Fibroblast of peridontal ligament (primary cell): Measurements from ENCODE around the gene GNA12.
"Not testable (repeated sequence)": the region's sequence is repeated elsewhere in the genome, so short reads cannot be mapped to it uniquely, and the experiment has no call there.

Source experiments
- DNase-seq: peaks from one replicate; pipeline ENCODE4 v3.0.0-alpha.2; 2010; ENCODE audit errors: extremely low read depth

GNA12 gene

DNA sequence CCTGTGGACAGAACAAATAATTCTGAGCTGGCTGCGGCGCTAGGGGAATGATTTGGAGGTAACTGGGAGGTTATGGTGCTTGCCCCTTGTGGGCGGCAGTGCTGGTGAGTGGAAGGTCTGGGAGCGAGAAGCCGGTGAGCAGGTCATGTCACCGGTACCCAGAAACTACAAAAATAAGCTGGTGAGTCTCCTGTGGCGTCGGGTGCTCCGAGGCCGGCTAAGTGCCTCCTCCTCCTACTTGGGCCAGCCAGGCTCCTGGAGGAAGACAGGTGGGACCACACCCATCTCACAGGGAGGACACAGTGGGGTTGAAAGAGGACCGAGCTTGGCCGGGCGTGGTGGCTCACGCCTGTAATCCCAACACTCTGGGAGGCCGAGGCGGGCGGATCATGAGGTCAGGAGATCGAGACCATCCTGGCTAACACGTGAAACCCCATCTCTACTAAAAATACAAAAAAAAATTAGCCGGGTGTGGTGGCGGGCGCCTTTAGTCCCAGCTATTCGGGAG, 152.1 kb downstream of the GNA12 start:
- DNase-seq: not testable (repeated sequence)

DNA sequence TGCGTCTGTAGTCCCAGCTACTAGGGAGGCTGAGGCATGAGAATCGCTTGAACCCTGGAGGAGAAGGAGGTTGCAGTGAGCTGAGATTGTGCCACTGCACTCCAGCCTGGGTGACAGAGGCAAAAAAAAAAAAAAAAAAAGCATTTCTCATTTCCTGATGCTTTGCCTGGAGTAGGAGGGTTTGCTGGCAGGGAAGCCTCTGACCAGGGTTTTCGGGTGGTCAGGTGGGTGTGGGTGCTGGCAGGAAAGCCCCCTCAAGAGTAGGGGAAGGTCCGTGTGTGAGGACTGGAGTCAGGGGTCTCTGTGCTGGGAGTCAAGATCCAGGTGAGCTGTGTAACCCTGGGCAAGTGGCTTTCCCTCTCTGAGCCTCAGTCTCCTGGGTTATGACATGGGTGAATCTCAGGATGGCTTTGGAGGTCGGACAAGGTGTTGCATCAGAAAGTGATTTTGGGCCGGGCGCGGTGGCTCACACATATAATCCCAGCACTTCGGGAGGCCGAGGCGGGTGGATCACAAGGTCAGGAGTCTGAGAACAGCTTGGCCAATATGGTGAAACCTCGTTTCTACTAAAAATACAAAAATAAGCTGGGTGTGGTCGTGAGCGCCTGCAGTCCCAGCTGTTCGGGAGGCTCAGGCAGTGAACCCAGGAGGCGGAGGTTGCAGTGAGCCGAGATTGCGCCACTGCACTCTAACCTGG, 152.9 kb downstream of the GNA12 start:
- DNase-seq: no peak

DNA sequence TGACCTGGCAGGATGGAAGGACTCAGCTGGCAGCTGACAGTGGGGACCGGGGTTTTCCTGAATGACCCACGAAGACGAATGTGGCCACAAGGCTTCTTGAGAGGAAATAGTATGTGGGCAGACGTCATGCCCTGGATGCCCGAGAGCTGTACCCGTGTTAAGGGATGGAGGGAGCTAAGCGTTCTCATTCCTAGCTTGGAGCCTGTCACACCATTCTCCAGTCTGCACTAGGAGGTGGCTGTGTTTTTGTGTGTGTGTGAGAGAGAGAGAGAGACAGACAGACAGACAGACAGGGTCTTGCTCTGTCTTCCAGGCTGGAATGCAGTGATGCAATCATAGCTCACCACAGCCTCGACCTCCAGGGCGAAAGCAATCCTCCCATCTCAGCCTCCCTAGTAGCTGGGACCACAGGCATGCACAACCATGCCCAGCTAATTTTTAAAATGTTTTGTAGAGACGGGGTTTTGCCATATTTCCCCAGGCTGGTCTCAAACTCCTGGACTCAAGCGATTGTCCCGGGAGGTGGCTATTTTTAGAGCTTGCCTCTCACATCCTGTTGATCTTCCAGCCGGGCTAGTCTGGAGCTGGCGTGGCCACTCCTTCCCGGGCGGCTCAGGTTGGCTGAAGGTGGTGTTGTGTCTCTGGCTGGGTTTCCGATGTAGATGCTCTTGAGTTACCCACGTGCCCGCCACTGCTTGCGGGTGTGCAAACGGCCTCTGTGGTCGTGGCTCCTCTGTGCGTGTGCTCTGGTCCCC, 154.0 kb downstream of the GNA12 start:
- no peak for DNase-seq

DNA sequence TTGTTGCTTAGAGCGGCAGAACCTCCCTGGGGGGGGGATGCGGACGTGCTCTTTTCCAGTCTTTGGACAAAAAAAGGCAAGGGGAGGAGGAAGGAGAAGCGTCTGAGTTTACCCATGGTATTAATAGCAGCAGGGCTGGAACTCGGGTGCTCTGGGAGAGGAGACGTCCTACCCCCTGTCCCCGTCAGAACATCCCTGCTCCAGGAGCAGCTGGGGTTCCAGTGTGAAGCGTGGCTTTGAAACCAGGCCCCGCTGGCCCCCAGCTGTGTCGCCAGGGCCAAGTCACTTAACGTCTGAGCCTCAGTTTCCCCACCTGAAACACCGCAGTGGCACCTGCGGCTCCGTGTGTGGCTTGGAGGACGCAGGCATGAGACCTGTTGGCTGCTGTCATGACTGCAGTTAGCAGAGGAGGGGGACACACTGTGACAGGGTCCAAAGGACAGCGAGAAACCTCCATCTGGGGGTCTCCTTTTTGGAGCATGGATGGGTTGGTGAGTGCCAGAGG, 154.7 kb downstream of the GNA12 start:
- no peak for DNase-seq

DNA sequence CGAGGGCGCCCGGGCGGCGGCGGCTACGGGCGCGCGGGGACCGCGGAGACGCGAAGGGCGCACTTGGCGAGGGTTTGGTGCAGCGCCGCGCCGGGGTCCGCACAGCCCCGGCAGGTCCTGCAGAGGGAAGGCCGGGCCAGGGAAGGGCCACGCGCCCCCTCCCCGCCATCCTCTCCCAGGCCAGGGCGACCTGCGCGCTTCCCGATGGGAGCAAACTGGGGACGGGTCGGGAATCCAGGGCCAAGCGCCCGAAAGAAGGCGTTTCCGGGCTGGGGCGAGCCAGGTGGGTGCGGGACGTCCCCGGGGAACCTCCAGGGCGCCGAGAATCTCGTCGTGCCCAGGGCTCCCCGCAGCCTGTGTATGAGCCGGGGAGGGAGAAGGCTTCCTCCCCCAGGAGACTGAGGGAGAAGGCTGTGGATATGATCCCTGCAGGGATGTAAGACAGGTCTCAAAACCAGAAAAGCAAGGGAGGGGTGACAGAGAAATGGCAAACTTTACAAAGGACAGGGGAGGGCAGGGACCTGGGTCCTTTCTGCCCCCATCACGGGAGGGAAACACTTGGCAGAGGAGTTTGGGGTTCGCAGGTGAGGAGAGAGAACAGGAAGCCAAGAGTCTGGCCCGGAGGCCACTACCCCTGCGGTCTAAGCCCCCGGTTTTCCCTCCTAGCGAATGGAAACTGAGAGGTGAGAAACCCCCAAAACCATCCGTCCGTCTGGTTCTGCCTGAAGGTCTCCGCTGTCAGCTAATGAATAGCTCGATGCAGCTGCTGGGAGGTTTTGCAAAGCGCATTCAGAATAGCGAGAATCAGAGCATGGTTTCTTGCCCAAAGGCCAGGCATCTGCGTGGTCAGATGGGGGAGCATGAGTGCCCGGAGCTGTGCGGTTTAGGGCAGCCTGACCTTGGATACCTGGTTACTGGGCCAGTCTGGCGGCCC, 155.4 kb downstream of the GNA12 start:
- DNase-seq: peak; percentile 26

DNA sequence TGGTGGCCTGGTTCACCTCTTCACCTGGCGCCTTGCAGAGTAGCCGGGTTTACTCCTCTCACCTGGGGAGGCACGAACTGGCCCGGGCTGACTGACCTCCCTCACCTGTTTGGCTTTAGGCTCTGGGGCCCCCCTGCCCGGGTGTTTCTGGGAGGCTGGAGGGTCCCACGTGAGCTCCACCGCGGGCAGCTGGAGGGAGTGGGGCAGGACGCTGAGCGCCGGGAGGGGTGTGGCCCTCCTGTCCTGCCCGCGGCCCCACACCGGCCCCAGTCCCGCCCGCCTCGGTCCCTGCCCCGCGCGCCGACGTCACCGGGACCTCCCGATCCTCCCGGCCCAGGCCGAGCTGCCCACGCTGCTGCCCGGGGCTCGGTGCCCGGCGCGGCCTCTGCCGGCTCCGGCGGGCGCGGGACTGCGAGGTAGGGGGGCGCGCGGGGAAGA, 156.2 kb downstream of the GNA12 start, which contains the start of gene AMZ1:
Gene AMZ1, plus strand, starts transcription at position 322 of the 438 bp plus-strand sequence. CDS start 12,250 bp downstream, outside the sequence.
- DNase-seq: no peak

DNA sequence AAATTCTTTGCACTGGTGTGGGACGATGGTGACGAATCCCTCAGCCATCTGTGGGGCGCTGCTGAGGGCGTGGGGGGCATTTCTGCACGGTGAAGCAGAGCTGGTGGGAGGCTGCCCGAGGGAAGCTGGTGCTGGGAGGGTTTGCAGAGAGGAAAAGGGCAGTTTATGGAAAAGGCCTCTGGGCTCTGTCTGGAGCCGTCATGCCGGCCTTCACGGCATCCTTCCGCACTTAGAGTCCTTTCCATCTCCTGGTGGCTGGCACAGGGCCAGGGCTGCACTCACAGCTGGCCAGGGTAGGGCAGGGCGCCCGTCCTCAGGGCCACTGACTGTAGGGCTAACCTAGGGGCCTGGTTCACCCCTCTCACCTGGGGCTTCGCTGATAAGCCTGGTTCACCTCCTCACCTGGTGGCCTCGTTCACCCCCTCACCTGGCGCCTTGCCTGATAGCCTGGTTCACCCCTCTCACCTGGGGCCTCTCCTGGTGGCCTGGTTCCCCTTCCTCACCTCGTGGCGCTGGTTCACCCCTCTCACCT, 156.7 kb downstream of the GNA12 start:
- DNase-seq: no peak

DNA sequence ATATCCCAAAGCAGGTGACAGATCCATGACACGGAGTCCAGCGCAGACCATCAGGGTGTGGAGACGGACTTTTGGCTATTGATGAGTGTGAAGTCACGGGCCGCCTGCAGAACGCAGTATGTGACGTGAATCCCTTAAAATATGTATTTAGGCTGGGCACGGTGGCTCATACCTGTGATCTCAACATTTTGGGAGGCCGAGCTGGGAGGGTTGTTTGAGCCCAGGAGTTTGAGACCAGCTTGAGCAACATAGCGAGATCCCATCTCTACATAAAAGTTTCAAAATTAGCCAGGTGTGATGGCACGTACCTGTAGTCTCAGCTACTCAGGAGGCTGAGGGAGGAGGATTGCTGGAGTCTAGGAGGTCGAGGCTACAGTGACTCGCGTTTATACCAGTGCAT, 158.0 kb downstream of the GNA12 start:
- no peak for DNase-seq

DNA sequence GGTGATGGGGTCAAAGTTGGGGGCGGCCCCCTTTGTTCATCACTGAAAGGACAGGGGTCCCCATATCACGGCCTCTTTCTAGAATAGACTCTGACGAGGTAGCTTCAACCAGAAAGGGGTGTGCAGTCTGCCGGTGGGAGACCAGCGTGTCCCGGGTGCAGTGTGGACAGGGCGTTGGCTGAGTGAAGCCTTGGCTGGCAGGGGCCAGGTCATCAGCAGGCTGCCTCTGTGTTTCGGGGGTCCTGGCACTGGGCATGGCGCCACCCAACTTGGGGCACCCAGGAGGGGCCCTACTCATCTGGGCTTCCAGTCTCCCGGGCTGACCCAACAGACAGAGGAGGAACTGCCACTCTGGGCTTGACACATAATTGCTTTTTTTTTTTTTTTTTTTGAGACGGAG, 159.6 kb downstream of the GNA12 start:
- no peak for DNase-seq

DNA sequence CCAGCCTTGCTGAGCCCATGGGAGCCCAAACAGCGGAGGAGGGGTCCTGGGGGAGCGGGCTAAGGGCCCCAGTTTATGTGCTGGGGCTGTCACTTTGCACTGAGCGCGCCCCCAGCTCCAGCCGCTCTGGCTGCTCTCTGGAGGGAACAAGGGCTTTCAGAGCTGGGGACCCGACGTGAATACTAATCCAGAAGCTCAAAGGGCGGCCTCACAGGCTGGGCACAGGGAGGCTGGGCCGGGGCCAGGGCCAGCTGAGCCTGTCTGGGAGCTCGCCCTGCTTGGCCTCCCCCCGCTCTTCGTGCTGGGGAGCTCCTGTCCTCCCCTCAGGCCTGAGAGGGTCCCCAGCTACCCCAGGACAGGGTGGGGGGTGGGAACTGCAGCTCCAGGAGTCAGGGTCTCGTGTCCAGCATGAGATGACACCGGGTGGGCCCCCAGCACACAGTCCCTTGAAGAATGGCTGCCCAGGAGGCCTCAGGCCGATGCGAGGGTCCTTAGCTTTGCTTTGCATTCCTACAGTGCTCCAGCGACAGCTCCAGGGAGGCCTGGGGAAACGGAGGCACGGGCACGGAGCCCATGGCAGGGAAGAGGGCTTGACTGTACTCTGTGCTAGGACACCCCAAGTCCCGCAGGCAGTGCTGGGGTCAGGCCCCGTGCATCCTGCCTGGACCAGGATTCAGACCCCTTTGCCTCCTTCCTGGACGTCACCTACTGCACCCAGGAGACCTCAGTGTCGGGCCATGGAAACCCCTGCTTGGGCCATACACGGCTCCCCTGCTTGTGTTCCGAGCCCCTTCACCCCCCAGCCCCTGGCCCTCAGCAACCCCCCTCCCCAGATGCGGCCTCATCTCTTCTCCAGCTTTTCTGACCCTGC, 161.9 kb downstream of the GNA12 start:
- DNase-seq: no peak

DNA sequence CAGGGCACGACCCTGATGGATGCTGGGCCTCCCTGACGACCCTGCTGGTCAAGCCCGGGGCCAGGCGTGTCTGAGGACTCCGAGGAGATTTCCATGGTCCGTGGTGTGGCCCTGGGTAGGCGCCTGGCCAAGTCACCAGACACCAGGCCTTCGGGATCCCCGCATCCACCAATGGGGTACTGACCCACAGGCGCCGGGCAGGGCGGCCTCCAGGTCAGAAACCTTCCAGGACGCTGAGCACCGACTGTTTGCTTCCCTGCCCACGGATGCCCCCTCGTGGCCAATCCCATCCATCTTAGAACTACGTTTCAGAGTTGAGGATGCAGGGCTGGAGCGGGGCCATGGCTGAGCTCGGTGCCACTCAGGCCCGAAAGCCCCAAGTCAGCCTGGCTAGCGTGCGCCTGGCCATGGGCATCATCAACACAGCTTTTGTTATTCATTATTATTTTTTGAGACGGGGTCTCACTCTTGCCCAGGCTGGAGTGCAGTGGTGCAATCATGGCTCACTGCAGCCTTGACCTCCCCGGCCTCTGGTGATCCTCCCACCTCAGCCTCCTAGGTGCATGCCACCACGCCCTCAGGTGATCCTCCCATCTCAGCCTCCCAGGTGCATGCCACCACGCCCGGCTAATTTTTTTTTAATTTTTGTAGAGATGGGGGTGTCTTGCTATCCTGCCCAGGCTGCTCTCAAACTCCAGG, 163.2 kb downstream of the GNA12 start:
- DNase-seq: peak; percentile 54

DNA sequence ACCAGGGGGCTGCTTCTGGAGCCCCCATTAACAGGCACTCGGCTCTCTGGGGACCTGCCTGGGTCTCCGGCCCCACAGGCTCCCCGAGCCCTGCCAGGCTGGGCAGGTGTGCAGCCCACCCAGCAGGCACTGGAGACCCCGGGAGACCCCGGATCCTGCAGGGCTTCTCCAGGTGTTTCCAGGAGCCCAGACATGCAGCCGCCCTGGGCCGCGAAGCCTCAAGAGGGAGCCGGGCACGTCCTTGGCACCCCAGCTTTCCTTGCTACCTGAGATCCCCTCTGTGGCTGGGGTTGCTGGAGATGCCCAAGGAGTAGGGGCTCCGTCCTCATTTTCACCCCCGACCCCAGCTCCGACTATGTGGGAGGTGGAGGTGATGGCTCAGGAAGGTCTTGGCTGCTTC, 163.9 kb downstream of the GNA12 start:
- no peak for DNase-seq

DNA sequence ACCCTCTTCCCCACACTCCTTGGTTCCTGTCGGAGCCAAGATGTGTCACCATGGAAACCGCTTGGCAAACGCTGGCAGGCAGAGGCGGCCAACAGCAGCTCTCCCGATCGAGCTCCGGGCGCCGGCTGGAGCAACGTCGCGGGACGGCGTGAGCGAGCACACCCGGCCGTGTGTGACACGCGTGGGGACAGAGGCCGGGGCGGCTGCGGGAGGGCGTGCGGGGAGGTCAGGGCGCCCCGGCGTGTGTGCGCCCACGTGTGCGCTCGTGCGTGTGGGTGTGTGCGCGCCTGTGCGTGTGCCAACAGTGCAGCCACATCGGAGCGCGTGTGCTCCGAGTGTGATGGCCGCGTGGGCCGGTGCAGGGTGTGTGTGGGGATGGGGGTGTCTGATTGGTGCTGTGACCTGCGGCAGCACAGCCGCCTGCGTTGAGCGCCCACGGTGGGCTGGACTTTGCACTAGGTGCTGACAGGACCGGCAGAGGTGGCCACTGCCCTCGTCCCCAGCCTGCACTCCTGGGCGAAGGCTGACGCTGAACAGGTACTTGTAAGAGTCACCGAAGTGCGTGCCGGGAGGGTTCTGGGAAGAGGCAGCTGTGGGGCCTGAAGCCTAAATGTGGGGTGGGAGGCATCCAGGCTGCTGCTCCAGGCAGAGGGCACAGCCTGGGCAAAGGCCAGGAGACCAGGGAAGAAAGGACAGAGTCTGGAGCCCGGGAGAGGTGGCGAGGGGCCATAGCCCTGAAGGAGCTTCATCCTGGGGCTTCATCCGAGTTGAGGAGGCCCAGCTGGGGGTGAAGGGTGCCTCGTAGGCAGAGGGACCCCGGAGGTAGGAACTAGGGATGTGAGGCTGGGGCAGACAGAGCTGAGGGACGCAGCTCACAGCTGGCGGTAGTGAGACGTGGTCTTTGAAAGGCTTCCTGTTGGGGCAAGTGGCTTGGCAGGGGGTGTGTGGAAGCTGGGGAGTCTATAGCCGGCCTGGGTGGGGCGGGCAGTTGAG, 164.7 kb downstream of the GNA12 start:
- not testable (repeated sequence) for DNase-seq

DNA sequence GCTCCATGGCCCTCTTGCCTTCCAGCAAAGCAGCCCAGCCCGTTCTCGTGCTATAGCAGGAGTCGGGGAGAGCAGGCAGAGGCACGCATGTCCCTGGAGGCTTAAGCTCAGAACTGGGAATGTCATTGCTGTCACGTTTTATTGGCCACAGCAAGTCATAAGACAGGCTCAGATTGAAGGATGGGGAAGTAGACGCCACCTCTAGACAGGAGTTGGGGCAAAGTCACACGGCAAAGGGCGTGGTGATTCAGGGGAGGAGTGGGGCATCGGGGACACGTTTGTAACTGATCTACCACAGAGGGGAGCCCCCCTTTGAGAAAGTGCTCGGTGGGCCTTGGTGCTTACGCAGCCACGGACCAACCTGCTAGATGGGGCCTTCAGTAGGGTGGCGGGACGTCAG, 165.7 kb downstream of the GNA12 start:
- not testable (repeated sequence) for DNase-seq
